ENCODE results near the gene CCNF.

- no peak for TF ChIP-seq CTCF (IDR thresholded peaks at IDR 0.05; ENCODE audit: low read length)
- TF ChIP-seq EZH2 (IDR thresholded peaks at IDR 0.05; ENCODE audit: borderline replicate concordance, low read length), result no peak
Measured at GRCh38 chr16:2457267-2457666, 28.0 kb downstream of the CCNF start.
